SK-N-SH (cell line): ENCODE measurements around the gene NAA38. TPM values are rescaled to one million over a fixed set of nuclear protein-coding genes. Genes with fewer than 3 reads are reported as not detected.

ENCODE experiments used
- CTCF ChIA-PET: fragments of 300-600, 350-600 bp; formaldehyde crosslinking; extraction: SDS; loops from one replicate; lab custom pipeline; 2021; lab: Yijun Ruan, JAX
- POLR2A ChIA-PET: fragments of 350-600 bp; sonication (Branson Sonifier 250); formaldehyde crosslinking; extraction: SDS; loops from one replicate; lab custom pipeline; 2020; ENCODE audit warnings: antibody characterized with exemption, inconsistent platforms; lab: Yijun Ruan, JAX
- DNase-seq: peaks from one replicate; pipeline ENCODE4 v3.0.0; 2012
- H2AFZ ChIP-seq: fragments of 200-600 bp; sonication (generic); 2 replicates; pipeline ENCODE4 v1.8.1; 2016; ENCODE audit warnings: antibody characterized with exemption, mild to moderate bottlenecking, low read depth
- H3F3A ChIP-seq: fragments of 200-600 bp; sonication (generic); replicated peaks from 2 replicates; pipeline ENCODE3; 2016; ENCODE audit warnings: antibody characterized with exemption, mild to moderate bottlenecking; ENCODE audit not compliant: insufficient read depth
- H3K27ac ChIP-seq, 2 experiments: fragments of 200-500 bp in 1 of 2; fragments of 200-600 bp in 1 of 2; sonication (Bioruptor generic) in 1 of 2; sonication (generic), shearing (Covaris generic) in 1 of 2; 2 replicates each; pipeline versions ENCODE4 v1.5.1 to v1.6.1; 2014 to 2016; ENCODE audit warnings: low read depth in 2 of 2, inconsistent platforms in 1 of 2, low read length in 1 of 2, mild to moderate bottlenecking in 1 of 2, mixed read lengths in 1 of 2
- H3K27me3 ChIP-seq: fragments of 200-600 bp; sonication (generic), shearing (Covaris generic); 2 replicates; pipeline ENCODE4 v1.6.1; 2016; ENCODE audit warnings: mixed run types; ENCODE audit not compliant: insufficient read depth
- H3K36me3 ChIP-seq, 2 experiments: fragments of 200-500 bp in 1 of 2; fragments of 200-600 bp in 1 of 2; sonication (Bioruptor generic) in 1 of 2; sonication (generic) in 1 of 2; replicated peaks in 1 of 2; 2 replicates each; pipeline versions ENCODE3 to v1.5.1; 2014 to 2016; ENCODE audit warnings: low read length in 1 of 2, mild to moderate bottlenecking in 1 of 2; ENCODE audit not compliant: insufficient read depth in 2 of 2, control insufficient read depth in 1 of 2
- H3K4me1 ChIP-seq, 2 experiments: fragments of 200-500 bp in 1 of 2; fragments of 200-600 bp in 1 of 2; sonication (Bioruptor generic) in 1 of 2; sonication (generic), shearing (Covaris generic) in 1 of 2; 2 replicates each; pipeline versions ENCODE4 v1.5.1 to v1.6.1; 2014 to 2016; ENCODE audit warnings: low read depth in 1 of 2, low read length in 1 of 2, mixed run types in 1 of 2; ENCODE audit not compliant: insufficient read depth in 2 of 2, control insufficient read depth in 1 of 2
- H3K4me2 ChIP-seq: fragments of 200-600 bp; sonication (generic), shearing (Covaris generic); 2 replicates; pipeline ENCODE4 v1.6.1; 2017; ENCODE audit warnings: mixed run types
- H3K4me3 ChIP-seq, 2 experiments: fragments of 200-500 bp in 1 of 2; fragments of 200-600 bp in 1 of 2; sonication (Bioruptor generic) in 1 of 2; sonication (generic), shearing (Covaris generic) in 1 of 2; 2 replicates each; pipeline versions ENCODE4 v1.5.1 to v1.8.1; 2014 to 2016; ENCODE audit warnings: low read depth in 2 of 2, inconsistent platforms in 1 of 2, low read length in 1 of 2, mild to moderate bottlenecking in 1 of 2, mixed read lengths in 1 of 2, moderate library complexity in 1 of 2
- H3K79me2 ChIP-seq: fragments of 200-600 bp; sonication (generic); 2 replicates; pipeline ENCODE4 v1.8.1; 2017; ENCODE audit warnings: mild to moderate bottlenecking; ENCODE audit not compliant: insufficient read depth
- H3K9ac ChIP-seq: fragments of 200-600 bp; sonication (generic); 2 replicates; pipeline ENCODE4 v1.6.1; 2017; ENCODE audit warnings: mixed run types
- H3K9me2 ChIP-seq: fragments of 200-600 bp; sonication (generic); 2 replicates; pipeline ENCODE4 v1.6.1; 2017; ENCODE audit warnings: mixed run types
- H3K9me3 ChIP-seq: fragments of 200-600 bp; sonication (generic); 2 replicates; pipeline ENCODE4 v1.6.1; 2017; ENCODE audit warnings: mixed run types, mild to moderate bottlenecking, moderate library complexity
- H4K20me1 ChIP-seq: fragments of 200-600 bp; sonication (generic); 2 replicates; pipeline ENCODE4 v1.6.1; 2017; ENCODE audit warnings: mild to moderate bottlenecking, mixed run types; ENCODE audit not compliant: insufficient read depth
- CHD2 ChIP-seq: fragments of 150-350 bp; IDR thresholded peaks from 2 replicates; pipeline ENCODE4 v1.6.1; 2018; ENCODE audit warnings: low read length; ENCODE audit not compliant: partially characterized antibody
- EP300 ChIP-seq, 2 experiments: IDR thresholded peaks; 2 replicates each; pipeline versions ENCODE4 v1.4.0 to v1.6.1; 2012; ENCODE audit warnings: borderline replicate concordance in 1 of 2, low read depth in 1 of 2, low read length in 1 of 2
- FOXJ3 ChIP-seq: sonication (generic); formaldehyde crosslinking; IDR thresholded peaks from 2 replicates; pipeline ENCODE4 v1.5.1; 2020; ENCODE audit warnings: mild to moderate bottlenecking, missing genetic modification reagents
- MXI1 ChIP-seq: IDR thresholded peaks from 2 replicates; pipeline ENCODE4 v1.6.1; 2012; ENCODE audit warnings: mild to moderate bottlenecking, low read depth, low read length, improper control_type of control experiment
- POLR2AphosphoS5 ChIP-seq: IDR thresholded peaks from 2 replicates; pipeline ENCODE4 v1.6.1; 2012; ENCODE audit warnings: low read depth, low read length
- RAD21 ChIP-seq: IDR thresholded peaks from 2 replicates; pipeline ENCODE4 v1.6.1; 2012; ENCODE audit warnings: mild to moderate bottlenecking, low read length
- RFX5 ChIP-seq: IDR thresholded peaks from 2 replicates; pipeline ENCODE4 v1.6.1; 2012; ENCODE audit warnings: mild to moderate bottlenecking, improper control_type of control experiment, low read length
- RXRA ChIP-seq: IDR thresholded peaks from 2 replicates; pipeline ENCODE4 v1.4.0; 2012; ENCODE audit warnings: low read depth, mild to moderate bottlenecking, borderline replicate concordance
- TAF1 ChIP-seq: IDR thresholded peaks from 2 replicates; pipeline ENCODE4 v1.6.1; 2012; ENCODE audit warnings: low read depth, mild to moderate bottlenecking, low read length, moderate library complexity, borderline replicate concordance
- YY1 ChIP-seq: IDR thresholded peaks from 2 replicates; pipeline ENCODE4 v1.4.0; 2012; ENCODE audit warnings: low read depth, mild to moderate bottlenecking
- WGBS: methylation state at CpG from one replicate; pipeline ENCODE4 v1.1.6; 2017; ENCODE audit warnings: low lambda C conversion rate; 5-methylcytosine and 5-hydroxymethylcytosine counted together
- polyA plus RNA-seq, 3 experiments: library from polyadenylated mRNA; depleted of rRNA; stranded (reverse); fragments of >200 nt; gene quantifications; 2 replicates each; pipeline ENCODE4 v1.2.3, GENCODE V29; 2012
- TF ChIP-seq, protein P1 (sequence below): fragments of 200-600 bp; sonication (generic); IDR thresholded peaks from 2 replicates; pipeline ENCODE4 v1.6.1; 2017; ENCODE audit warnings: antibody characterized with exemption, mild to moderate bottlenecking, moderate library complexity
- TF ChIP-seq, protein P2 (sequence below): IDR thresholded peaks from 2 replicates; pipeline ENCODE4 v1.4.0; 2012; ENCODE audit warnings: low read depth
- TF ChIP-seq, protein P3 (sequence below): IDR thresholded peaks from 2 replicates; pipeline ENCODE4; 2012
- TF ChIP-seq, protein P4 (sequence below): fragments of 150-350 bp; IDR thresholded peaks from 2 replicates; pipeline ENCODE4 v1.6.1; 2016; ENCODE audit warnings: mild to moderate bottlenecking, low read depth, low read length

Gene NAA38
- polyA plus RNA-seq, 1 of the 3 experiments (the other 2 are of a cell fraction), result 202 TPM

DNA sequence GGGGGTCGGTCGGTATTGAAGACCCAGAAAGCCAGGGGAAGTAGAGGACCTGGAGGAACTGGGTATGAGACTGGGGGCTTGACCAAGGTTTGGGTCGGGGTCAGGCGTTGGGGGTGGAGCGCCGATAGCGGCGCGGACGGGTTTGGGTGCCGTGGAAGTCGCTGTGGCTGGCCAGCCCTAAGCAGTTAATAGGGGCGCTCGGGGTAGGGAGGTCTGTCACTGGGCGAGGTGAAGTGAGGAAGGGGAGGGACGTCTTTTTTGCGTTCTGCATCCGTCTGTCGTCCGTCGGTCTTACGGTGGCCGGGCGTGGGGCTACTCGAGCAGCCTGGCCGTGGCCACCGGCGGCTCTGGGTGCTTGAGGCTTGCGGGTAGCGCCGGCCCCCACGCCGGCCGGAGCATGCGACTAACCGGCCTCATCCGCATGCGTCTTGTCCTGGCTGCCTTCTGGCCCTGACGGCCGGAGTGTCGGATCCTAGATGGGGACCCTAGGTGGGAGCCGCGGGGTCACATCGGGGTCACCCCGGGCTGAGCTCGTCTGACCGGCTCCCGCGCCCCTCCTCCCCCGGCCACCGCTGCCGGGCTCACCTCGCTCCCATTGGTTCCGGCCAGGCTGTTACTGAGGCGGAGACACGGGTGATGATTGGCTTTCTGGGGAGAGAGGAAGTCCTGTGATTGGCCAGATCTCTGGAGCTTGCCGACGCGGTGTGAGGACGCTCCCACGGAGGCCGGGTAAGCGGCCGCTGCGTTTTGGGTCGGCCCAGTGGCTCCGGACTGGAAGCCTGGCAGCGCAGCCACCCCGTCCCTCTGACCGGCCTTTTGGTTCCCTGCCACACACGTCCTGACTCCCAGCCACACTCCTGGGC, 12.8 kb downstream of the NAA38 start:
- Histone ChIP-seq H3K4me1 (peaks cover 26 to 32% of the 10 kb centered on the region in 2 experiments), H3K79me2 (peaks cover 49% of the 10 kb centered on the region), H3K36me3 (peaks cover 8 to 45% of the 10 kb centered on the region in 2 experiments), H3K4me2 (peak overlapping the region; percentile 92), H3K9me2 (no peaks in the 10 kb centered on the region), H3K4me3 (peak overlapping the region; percentile 66 to 67), H3F3A (peaks cover 37% of the 10 kb centered on the region), H3K27ac (peak overlapping the region; percentile 86 to 100), H3K9me3 (no peaks in the 10 kb centered on the region), H3K9ac (peak overlapping the region; percentile 99), H4K20me1 (peaks cover 43% of the 10 kb centered on the region), H3K27me3 (no peaks in the 10 kb centered on the region), H2AFZ (peak overlapping the region; percentile 63; the same call in 1 of the 2 replicates)
- ChIA-PET CTCF (interaction anchor here (1.0 to 4.1 kb wide), 10 partner anchors 10 to 320 kb away, joined by 3 to 37 read pairs (median 6); partner anchors contain the start of gene KDM6B), POLR2A (interaction anchor here (0.8 to 2.1 kb wide), 6 partner anchors 8 to 158 kb away, joined by 3 to 19 read pairs (median 4); partner anchors contain the start of genes CYB5D1, EFNB3, KDM6B and NAA38)
- WGBS, result under 1% methylated on average over 29 of the region's 71 CpGs
- DNase-seq, result peak; percentile 93
- TF ChIP-seq, protein P1, sequence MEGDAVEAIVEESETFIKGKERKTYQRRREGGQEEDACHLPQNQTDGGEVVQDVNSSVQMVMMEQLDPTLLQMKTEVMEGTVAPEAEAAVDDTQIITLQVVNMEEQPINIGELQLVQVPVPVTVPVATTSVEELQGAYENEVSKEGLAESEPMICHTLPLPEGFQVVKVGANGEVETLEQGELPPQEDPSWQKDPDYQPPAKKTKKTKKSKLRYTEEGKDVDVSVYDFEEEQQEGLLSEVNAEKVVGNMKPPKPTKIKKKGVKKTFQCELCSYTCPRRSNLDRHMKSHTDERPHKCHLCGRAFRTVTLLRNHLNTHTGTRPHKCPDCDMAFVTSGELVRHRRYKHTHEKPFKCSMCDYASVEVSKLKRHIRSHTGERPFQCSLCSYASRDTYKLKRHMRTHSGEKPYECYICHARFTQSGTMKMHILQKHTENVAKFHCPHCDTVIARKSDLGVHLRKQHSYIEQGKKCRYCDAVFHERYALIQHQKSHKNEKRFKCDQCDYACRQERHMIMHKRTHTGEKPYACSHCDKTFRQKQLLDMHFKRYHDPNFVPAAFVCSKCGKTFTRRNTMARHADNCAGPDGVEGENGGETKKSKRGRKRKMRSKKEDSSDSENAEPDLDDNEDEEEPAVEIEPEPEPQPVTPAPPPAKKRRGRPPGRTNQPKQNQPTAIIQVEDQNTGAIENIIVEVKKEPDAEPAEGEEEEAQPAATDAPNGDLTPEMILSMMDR, result no peak
- TF ChIP-seq TAF1 (0 out of 2 replicates have a peak, but pooled peaks have one; percentile 9), RFX5 (peak; percentile 94), FOXJ3 (peak; percentile 62), MXI1 (peak; percentile 59), POLR2AphosphoS5 (peak; percentile 27; the same call in 1 of the 2 replicates), EP300 (IDR thresholded peaks at IDR 0.05; ENCODE audit: borderline replicate concordance in 1 of 2, low read depth in 1 of 2, low read length in 1 of 2) (peak in 1 of 2 experiments; percentile 63; a peak in 1 of 4 replicates), YY1 (no peak), RXRA (peak; percentile 82; the same call in 1 of the 2 replicates), CHD2 (peak; percentile 87), RAD21 (no peak)
- TF ChIP-seq, protein P2, sequence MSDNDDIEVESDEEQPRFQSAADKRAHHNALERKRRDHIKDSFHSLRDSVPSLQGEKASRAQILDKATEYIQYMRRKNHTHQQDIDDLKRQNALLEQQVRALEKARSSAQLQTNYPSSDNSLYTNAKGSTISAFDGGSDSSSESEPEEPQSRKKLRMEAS, result peak; percentile 47; the same call in 1 of the 2 replicates
- TF ChIP-seq, protein P3, sequence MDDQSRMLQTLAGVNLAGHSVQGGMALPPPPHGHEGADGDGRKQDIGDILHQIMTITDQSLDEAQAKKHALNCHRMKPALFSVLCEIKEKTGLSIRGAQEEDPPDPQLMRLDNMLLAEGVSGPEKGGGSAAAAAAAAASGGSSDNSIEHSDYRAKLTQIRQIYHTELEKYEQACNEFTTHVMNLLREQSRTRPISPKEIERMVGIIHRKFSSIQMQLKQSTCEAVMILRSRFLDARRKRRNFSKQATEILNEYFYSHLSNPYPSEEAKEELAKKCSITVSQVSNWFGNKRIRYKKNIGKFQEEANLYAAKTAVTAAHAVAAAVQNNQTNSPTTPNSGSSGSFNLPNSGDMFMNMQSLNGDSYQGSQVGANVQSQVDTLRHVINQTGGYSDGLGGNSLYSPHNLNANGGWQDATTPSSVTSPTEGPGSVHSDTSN, result no peak
- TF ChIP-seq, protein P4, sequence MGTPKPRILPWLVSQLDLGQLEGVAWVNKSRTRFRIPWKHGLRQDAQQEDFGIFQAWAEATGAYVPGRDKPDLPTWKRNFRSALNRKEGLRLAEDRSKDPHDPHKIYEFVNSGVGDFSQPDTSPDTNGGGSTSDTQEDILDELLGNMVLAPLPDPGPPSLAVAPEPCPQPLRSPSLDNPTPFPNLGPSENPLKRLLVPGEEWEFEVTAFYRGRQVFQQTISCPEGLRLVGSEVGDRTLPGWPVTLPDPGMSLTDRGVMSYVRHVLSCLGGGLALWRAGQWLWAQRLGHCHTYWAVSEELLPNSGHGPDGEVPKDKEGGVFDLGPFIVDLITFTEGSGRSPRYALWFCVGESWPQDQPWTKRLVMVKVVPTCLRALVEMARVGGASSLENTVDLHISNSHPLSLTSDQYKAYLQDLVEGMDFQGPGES, result peak; percentile 40; the same call in 1 of the 2 replicates
